ENCODE results near the gene HELZ2. TPM values are rescaled to one million over a fixed set of nuclear protein-coding genes. Genes with fewer than 3 reads are reported as not detected.

HELZ2 gene
- polyA plus RNA-seq, 1 of the 3 experiments (the other 2 are of a cell fraction) = 7.6 TPM

- POLR2A ChIA-PET = no interaction called here
- no peak overlapping the region for H2AFZ ChIP-seq (ENCODE audit: low read depth)
- no peak for DNase-seq
- CTCF ChIA-PET = interaction anchor here (0.8 to 1.6 kb wide), 2 partner anchors 16 to 74 kb away, joined by 3 to 4 read pairs; no protein-coding TSS in a partner anchor
- H3K4me3 ChIP-seq (ENCODE audit: low read depth in 2 of 2, low read length in 1 of 2) = no peak overlapping the region
- H4K20me1 ChIP-seq (ENCODE audit: insufficient read depth) = no peaks in the 10 kb centered on the region
- H3K9ac ChIP-seq = no peak overlapping the region
- no peaks in the 10 kb centered on the region; a peak in 1 of 4 replicates for H3K4me1 ChIP-seq (ENCODE audit: control insufficient read depth in 1 of 2, insufficient read depth in 2 of 2, low read depth in 1 of 2, low read length in 1 of 2)
- no peak overlapping the region for H3K27ac ChIP-seq (ENCODE audit: low read depth in 2 of 2, low read length in 1 of 2)
- TF ChIP-seq GATA2 (CRISPR knock-in tag; IDR thresholded peaks at IDR 0.05) = no peak
- no peak for TF ChIP-seq MXI1 (IDR thresholded peaks at IDR 0.05; ENCODE audit: low read depth, low read length)
- TF ChIP-seq EZH2phosphoT487 (IDR thresholded peaks at IDR 0.05; ENCODE audit: borderline replicate concordance, low read depth) = no peak
- no peak for TF ChIP-seq SMC3 (IDR thresholded peaks at IDR 0.05; ENCODE audit: low read depth, low read length)
- TF ChIP-seq FOXM1 (IDR thresholded peaks at IDR 0.05; ENCODE audit: low read depth) = no peak
- no peak for TF ChIP-seq CTCF (IDR thresholded peaks at IDR 0.05)
- no peak for TF ChIP-seq ZBTB33 (IDR thresholded peaks at IDR 0.05; ENCODE audit: borderline replicate concordance, low read depth)
- no peak for TF ChIP-seq GABPA (IDR thresholded peaks at IDR 0.05; ENCODE audit: low read depth)
- TF ChIP-seq SIN3A (IDR thresholded peaks at IDR 0.05; ENCODE audit: borderline replicate concordance, low read depth, low read length) = no peak
- TF ChIP-seq ELF1 (IDR thresholded peaks at IDR 0.05) = no peak
- no peak for TF ChIP-seq USF2 (IDR thresholded peaks at IDR 0.05; ENCODE audit: borderline replicate concordance, low read depth, low read length)
- TF ChIP-seq MEF2A (IDR thresholded peaks at IDR 0.05; ENCODE audit: borderline replicate concordance, low read depth) = no peak
- no peak for TF ChIP-seq NRF1 (IDR thresholded peaks at IDR 0.05; ENCODE audit: low read depth, low read length)
- 83% methylated on average over 15 of the region's 20 CpGs for WGBS (ENCODE audit: low lambda C conversion rate)
- H3K9me2 ChIP-seq = no peaks in the 10 kb centered on the region
- H3K9me3 ChIP-seq = no peaks in the 10 kb centered on the region
- peaks cover 0 to 7% of the 10 kb centered on the region in 2 experiments for H3K36me3 ChIP-seq (replicated peaks in 1 of 2; ENCODE audit: control insufficient read depth in 1 of 2, insufficient read depth in 2 of 2, low read length in 1 of 2)
- H3F3A ChIP-seq (replicated peaks; ENCODE audit: insufficient read depth) = no peaks in the 10 kb centered on the region
- H3K27me3 ChIP-seq (ENCODE audit: insufficient read depth) = no peaks in the 10 kb centered on the region
- H3K79me2 ChIP-seq (ENCODE audit: insufficient read depth) = peaks cover 7% of the 10 kb centered on the region
- H3K4me2 ChIP-seq = no peak overlapping the region
These were observed 38.4 kb upstream of the HELZ2 start for GRCh38 chr20:63612276-63612931.

All from SK-N-SH (cell line).